KMS-11 (cell line): ENCODE data around the gene WRAP73.

Experiments used
- H2AFZ ChIP-seq: fragments of 200-600 bp; sonication (generic); 2 replicates; pipeline ENCODE4 v1.6.1; 2016; ENCODE audit warnings: antibody characterized with exemption, mixed run types, low read depth
- H3K27ac ChIP-seq: fragments of 200-600 bp; sonication (generic); 2 replicates; pipeline ENCODE4 v1.6.1; 2016; ENCODE audit warnings: mild to moderate bottlenecking, mixed run types
- H3K27me3 ChIP-seq: fragments of 200-600 bp; sonication (generic); 2 replicates; pipeline ENCODE4 v1.6.1; 2017; ENCODE audit warnings: mild to moderate bottlenecking, low read depth, mixed run types, moderate library complexity; ENCODE audit not compliant: insufficient read depth
- H3K36me3 ChIP-seq: fragments of 200-600 bp; sonication (generic); 2 replicates; pipeline ENCODE4 v1.6.1; 2017; ENCODE audit warnings: mild to moderate bottlenecking, mixed run types; ENCODE audit not compliant: insufficient read depth
- H3K4me1 ChIP-seq: fragments of 200-600 bp; sonication (generic); 2 replicates; pipeline ENCODE4 v1.6.1; 2016; ENCODE audit warnings: mild to moderate bottlenecking, low read depth, mixed run types; ENCODE audit not compliant: poor library complexity, severe bottlenecking
- H3K4me2 ChIP-seq: fragments of 200-600 bp; sonication (generic); 2 replicates; pipeline ENCODE4 v1.7.0; 2016; ENCODE audit warnings: mild to moderate bottlenecking, mixed run types
- H3K4me3 ChIP-seq: fragments of 200-600 bp; sonication (generic); IDR thresholded peaks from 2 replicates; pipeline ENCODE4 v1.6.1; 2017; ENCODE audit warnings: low read depth, low read length, mixed read lengths; ENCODE audit not compliant: insufficient read depth
- H3K79me2 ChIP-seq: fragments of 200-600 bp; sonication (generic); 2 replicates; pipeline ENCODE4 v1.6.1; 2016; ENCODE audit warnings: low read depth, mixed run types; ENCODE audit not compliant: insufficient read depth
- H3K9ac ChIP-seq: fragments of 200-600 bp; sonication (generic); 2 replicates; pipeline ENCODE4 v1.6.1; 2016; ENCODE audit warnings: mild to moderate bottlenecking, mixed run types
- H4K20me1 ChIP-seq: fragments of 200-600 bp; sonication (generic); 2 replicates; pipeline ENCODE4 v1.6.1; 2016; ENCODE audit warnings: mild to moderate bottlenecking, mixed run types; ENCODE audit not compliant: insufficient read depth
- CTCF ChIP-seq: fragments of 200-600 bp; sonication (generic); conservative IDR thresholded peaks from 2 replicates; pipeline ENCODE4 v1.6.1; 2017; ENCODE audit warnings: low read depth, mild to moderate bottlenecking, antibody characterized with exemption, low read length, moderate library complexity, mixed read lengths

The WRAP73 gene

GRCh38 chr1:3670823-3671265 is 20.9 kb upstream of the WRAP73 start:
- no peak overlapping the region for H2AFZ ChIP-seq
- peaks cover 11% of the 10 kb centered on the region for H3K4me1 ChIP-seq
- no peak for TF ChIP-seq CTCF
- no peaks in the 10 kb centered on the region for H4K20me1 ChIP-seq
- H3K36me3 ChIP-seq = no peaks in the 10 kb centered on the region
- no peak overlapping the region for H3K9ac ChIP-seq
- no peak overlapping the region for H3K27ac ChIP-seq
- H3K4me2 ChIP-seq = no peak overlapping the region
- H3K4me3 ChIP-seq = no peak overlapping the region
- H3K79me2 ChIP-seq = no peaks in the 10 kb centered on the region
- peaks cover 92% of the 10 kb centered on the region for H3K27me3 ChIP-seq

- no peak for TF ChIP-seq CTCF
- Histone ChIP-seq H3K27ac (no peak overlapping the region), H3K9ac (no peak overlapping the region), H3K36me3 (no peaks in the 10 kb centered on the region), H3K27me3 (peaks cover 92% of the 10 kb centered on the region), H2AFZ (no peak overlapping the region), H3K79me2 (no peaks in the 10 kb centered on the region), H3K4me3 (no peak overlapping the region), H3K4me1 (peaks cover 11% of the 10 kb centered on the region), H3K4me2 (no peak overlapping the region), H4K20me1 (no peaks in the 10 kb centered on the region)
Measured at GRCh38 chr1:3669971-3670431, 20.1 kb upstream of the WRAP73 start.

GRCh38 chr1:3669421-3669821 is 19.5 kb upstream of the WRAP73 start:
- H3K9ac ChIP-seq = no peak overlapping the region
- H3K36me3 ChIP-seq = no peaks in the 10 kb centered on the region
- H3K4me1 ChIP-seq = peaks cover 11% of the 10 kb centered on the region
- H3K79me2 ChIP-seq = no peaks in the 10 kb centered on the region
- H3K27ac ChIP-seq = no peak overlapping the region
- no peak overlapping the region for H3K4me2 ChIP-seq
- H3K4me3 ChIP-seq = no peak overlapping the region
- no peaks in the 10 kb centered on the region for H4K20me1 ChIP-seq
- no peak for TF ChIP-seq CTCF
- no peak overlapping the region for H2AFZ ChIP-seq
- H3K27me3 ChIP-seq = peaks cover 95% of the 10 kb centered on the region

GRCh38 chr1:3668585-3669300 is 18.8 kb upstream of the WRAP73 start:
- TF ChIP-seq CTCF = no peak
- Histone ChIP-seq H3K9ac (no peak overlapping the region), H3K27me3 (peaks cover 95% of the 10 kb centered on the region), H3K27ac (no peak overlapping the region), H3K4me2 (no peak overlapping the region), H4K20me1 (no peaks in the 10 kb centered on the region), H3K79me2 (no peaks in the 10 kb centered on the region), H3K4me3 (no peak overlapping the region), H3K36me3 (no peaks in the 10 kb centered on the region), H3K4me1 (peaks cover 8% of the 10 kb centered on the region), H2AFZ (no peak overlapping the region)
